ENCODE measurements around the gene CATSPERB.

CATSPERB gene

DNA sequence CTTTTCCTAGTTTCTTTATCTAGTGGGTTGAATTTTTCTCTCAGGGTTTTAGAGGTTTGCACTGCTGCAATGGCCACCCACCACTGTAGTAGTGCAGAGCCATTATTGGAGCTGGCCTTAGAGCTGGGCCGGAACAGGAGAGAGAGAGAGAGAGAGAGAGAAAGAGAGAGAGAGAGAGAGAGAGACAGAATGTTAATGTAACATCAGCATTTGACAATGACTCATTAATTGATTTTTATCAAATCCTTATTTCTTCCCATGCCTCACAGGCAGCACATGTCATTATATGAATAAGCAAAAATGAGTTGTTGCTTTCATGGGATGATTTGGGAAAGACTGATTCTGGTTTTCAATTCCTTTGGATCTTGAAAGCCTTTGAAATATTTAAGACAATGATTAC lies 145.5 kb downstream of the CATSPERB start:
- no peak overlapping the region for H3K4me3 ChIP-seq (replicated peaks in 1 of 2; ENCODE audit: low read depth in 2 of 2, low read length in 2 of 2)
- DNase-seq (ENCODE audit: low read depth in 2 of 2): no peak
- TF ChIP-seq, protein P1, sequence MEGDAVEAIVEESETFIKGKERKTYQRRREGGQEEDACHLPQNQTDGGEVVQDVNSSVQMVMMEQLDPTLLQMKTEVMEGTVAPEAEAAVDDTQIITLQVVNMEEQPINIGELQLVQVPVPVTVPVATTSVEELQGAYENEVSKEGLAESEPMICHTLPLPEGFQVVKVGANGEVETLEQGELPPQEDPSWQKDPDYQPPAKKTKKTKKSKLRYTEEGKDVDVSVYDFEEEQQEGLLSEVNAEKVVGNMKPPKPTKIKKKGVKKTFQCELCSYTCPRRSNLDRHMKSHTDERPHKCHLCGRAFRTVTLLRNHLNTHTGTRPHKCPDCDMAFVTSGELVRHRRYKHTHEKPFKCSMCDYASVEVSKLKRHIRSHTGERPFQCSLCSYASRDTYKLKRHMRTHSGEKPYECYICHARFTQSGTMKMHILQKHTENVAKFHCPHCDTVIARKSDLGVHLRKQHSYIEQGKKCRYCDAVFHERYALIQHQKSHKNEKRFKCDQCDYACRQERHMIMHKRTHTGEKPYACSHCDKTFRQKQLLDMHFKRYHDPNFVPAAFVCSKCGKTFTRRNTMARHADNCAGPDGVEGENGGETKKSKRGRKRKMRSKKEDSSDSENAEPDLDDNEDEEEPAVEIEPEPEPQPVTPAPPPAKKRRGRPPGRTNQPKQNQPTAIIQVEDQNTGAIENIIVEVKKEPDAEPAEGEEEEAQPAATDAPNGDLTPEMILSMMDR (IDR thresholded peaks at IDR 0.05; ENCODE audit: low read depth, low read length): no peak

DNA sequence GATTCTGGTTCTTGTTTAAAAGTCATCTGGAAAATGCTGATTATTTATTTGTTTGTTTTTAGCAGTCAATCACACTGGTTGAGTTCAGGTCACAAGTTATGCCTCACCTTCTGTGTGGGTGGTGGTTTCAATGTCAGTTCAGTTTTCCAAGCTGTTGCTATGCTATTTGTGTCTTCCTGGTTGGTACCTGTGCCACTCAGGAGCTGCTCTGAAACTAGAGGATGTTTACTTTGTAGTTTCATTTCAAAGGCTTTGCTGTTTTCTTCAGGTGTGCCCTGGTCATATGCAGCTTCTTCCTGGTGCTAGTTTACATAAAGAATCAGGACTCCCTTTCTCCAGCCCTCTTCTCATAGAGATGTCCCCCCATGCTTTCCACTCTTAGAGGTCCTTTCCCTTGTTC lies 146.0 kb downstream of the CATSPERB start:
- TF ChIP-seq, protein P1 (IDR thresholded peaks at IDR 0.05; ENCODE audit: low read depth, low read length): no peak
- no peak overlapping the region for H3K4me3 ChIP-seq (replicated peaks in 1 of 2; ENCODE audit: low read depth in 2 of 2, low read length in 2 of 2)
- no peak for DNase-seq (ENCODE audit: low read depth in 2 of 2)

DNA sequence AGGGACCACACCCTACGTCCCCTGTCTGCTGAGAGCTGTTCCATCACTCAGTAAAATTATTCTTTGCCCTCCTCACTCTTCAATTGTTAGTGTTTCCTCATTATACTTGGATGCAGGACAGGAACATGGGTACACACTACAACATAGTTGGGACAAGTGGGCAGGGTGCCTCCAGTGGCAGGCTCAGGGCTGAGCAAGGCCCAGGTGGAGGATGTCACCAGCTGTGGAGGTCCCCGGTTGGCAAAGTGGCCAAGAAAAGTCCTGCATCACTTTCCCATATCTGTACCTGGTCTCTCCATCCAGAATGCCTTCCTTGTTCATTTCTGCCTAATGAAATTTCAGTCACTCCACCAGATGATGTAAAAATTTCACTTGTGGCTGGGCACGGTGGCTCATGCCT lies 149.1 kb downstream of the CATSPERB start:
- no peak overlapping the region for H3K4me3 ChIP-seq (replicated peaks in 1 of 2; ENCODE audit: low read depth in 2 of 2, low read length in 2 of 2)
- TF ChIP-seq, protein P1 (IDR thresholded peaks at IDR 0.05; ENCODE audit: low read depth, low read length): no peak
- no peak for DNase-seq (ENCODE audit: low read depth in 2 of 2)

DNA sequence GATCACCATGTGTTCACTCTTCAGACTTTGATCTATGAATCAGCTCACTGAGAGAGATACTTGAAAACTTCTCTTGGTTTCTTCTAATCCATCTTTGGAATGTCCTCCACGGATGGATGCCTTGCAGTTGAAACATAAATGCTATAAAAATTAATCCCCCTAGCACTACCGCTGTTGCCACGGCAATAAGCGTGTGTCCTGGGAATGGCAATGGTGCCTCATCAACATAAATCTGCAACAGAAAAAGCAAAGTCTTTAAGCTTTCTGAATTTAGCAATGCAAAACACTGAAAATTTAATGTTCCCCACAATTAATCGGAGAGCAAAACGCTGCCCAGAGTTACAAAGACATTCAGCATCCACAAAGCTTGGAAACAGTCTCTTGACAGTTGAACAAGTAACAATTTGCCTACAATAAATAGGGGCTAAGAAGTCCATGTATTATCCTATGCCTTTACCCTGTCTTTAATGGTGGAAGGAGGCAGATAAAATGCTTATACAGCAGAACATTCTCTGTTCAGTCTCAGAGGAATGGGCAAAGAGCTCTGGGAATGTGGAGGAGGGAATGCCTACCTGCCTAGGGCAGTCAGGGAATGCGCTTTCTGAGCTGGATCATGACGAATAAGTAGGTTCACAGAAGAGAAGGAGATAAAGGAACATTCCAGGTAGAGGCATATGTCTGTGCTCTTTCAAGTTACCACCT lies 150.9 kb downstream of the CATSPERB start:
- TF ChIP-seq, protein P1 (IDR thresholded peaks at IDR 0.05; ENCODE audit: low read depth, low read length): no peak
- no peak overlapping the region for H3K4me3 ChIP-seq (replicated peaks in 1 of 2; ENCODE audit: low read depth in 2 of 2, low read length in 2 of 2)
- DNase-seq (ENCODE audit: low read depth in 2 of 2): no peak

DNA sequence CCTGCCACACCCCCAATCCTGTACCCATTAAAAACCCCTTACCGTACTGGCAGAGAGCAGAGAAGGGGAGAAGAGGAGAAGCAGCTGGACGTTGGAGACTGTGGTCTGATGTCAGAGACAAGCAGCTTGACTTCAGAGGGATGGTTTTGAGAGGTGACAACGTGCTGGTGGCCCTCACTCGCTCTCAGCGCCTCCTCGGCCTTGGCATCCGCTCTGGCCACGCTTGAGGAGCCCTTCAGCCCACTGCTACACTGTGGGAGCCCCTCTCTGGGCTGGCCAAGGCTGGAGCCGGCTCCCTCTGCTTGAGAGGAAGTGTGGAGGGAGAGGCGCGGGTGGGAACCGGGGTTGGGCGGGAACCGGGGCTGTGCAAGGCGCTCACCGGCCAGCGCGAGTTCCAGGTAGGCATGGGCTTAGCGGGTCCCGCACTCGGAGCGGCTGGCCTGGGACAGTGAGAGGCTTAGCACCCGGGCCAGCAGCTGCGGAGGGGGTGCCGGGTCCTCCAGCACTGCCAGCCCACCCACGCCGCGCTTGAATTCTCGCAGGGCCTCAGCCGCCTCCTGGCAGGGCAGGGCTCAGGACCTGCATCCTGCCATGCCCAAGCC lies 154.2 kb downstream of the CATSPERB start:
- H3K4me3 ChIP-seq (replicated peaks in 1 of 2; ENCODE audit: low read depth in 2 of 2, low read length in 2 of 2): no peak overlapping the region
- TF ChIP-seq, protein P1 (IDR thresholded peaks at IDR 0.05; ENCODE audit: low read depth, low read length): no peak
- DNase-seq (ENCODE audit: low read depth in 2 of 2): no peak

DNA sequence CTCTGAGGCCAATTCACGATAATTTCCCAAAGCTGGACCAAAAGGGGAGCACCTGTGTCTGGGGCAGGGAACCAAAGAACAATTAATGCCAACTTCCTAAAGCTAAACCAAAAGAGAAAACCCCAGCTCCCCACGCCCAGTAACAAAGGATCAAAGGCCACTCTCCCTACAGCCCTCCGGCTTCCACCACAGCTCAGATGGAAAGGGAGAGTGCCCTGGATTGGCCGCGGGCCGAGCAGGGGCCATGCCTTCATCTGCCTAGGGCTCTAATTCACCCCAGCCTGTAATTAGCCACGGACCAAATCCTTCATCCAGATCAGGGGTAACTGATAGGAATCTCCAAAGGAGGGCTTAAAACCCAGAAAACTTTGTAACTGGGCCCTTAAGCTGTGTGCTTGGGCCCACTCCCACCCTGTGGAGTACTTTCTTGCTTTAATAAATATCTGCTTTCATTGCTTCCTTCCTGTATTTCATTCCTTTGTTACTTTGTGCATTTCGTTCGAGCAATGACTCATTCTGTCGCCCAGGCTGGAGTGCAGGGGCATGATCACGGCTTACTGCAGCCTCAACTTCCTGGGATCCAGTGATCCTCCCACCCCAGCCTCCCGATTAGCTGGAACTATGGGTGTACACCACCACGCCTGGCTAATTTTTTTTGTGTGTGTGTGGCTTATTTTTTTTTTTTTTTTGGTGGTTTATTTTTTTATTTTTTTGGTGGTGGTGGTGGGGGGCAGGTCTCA lies 156.2 kb downstream of the CATSPERB start:
- TF ChIP-seq, protein P1 (IDR thresholded peaks at IDR 0.05; ENCODE audit: low read depth, low read length): no peak
- no peak for DNase-seq (ENCODE audit: low read depth in 2 of 2)
- no peak overlapping the region for H3K4me3 ChIP-seq (replicated peaks in 1 of 2; ENCODE audit: low read depth in 2 of 2, low read length in 2 of 2)

Data from cardiac fibroblast (primary cell).